Measurements from ENCODE around the gene HASPIN.
A peak's percentile ranks its signal among the peaks of the same experiment; 100 is the strongest.

Gene HASPIN

DNA sequence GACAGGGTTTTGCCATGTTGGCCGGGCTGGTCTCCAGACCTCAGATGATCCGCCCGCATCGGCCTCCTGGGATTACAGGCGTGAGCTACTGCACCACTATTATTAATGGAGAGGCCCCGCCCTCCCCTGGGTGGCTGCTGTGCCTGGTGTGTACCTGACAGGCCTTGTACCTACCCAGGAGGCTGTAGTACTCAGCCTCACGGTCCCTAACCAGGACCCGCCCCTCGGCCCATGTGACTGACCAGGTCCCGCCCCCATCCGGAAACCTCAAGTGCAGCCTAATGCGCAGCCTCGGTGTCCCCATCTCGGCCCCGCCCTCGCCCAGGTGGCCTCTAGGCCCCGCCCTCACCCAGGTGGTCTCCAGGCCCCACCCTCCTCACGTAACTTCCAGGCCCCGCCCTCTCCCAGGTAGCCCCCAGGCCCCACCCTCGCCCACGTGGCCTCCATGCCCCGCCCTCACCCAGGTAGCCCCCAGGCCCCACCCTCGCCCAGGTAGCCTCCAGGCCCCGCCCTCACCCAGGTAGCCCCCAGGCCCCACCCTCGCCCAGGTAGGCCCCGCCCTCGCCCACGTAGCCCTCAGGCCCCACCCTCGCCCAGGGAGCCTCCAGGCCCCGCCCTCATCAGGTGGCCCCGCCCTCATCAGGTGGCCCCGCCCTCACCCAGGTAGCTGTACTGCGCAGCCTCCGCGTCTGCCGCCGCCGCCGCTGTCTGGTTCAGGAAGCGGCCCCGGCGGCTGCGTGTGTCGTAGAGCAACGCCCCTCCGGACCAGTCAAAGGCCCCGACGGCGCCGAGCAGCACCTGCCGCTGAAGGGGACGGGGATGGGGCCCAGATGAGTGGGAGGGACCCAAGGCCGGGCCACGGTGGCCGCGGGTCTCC, 31.0 kb downstream of the HASPIN start:
- no peak for TF ChIP-seq CTCF (IDR thresholded peaks at IDR 0.05; ENCODE audit: low read depth, low read length)
- DNase-seq (ENCODE audit: low read depth in 2 of 2): peak in 1 of 2 donors; percentile 13
- H3K4me3 ChIP-seq (replicated peaks in 1 of 2; ENCODE audit: low read depth in 2 of 2, low read length in 2 of 2): no peak overlapping the region

- no peak for TF ChIP-seq CTCF (IDR thresholded peaks at IDR 0.05; ENCODE audit: low read depth, low read length)
- H3K4me3 ChIP-seq (replicated peaks in 1 of 2; ENCODE audit: low read depth in 2 of 2, low read length in 2 of 2): no peak overlapping the region
- DNase-seq (ENCODE audit: low read depth in 2 of 2): no peak
Measured at GRCh38 chr17:3755335-3756030, 31.8 kb downstream of the HASPIN start.

DNA sequence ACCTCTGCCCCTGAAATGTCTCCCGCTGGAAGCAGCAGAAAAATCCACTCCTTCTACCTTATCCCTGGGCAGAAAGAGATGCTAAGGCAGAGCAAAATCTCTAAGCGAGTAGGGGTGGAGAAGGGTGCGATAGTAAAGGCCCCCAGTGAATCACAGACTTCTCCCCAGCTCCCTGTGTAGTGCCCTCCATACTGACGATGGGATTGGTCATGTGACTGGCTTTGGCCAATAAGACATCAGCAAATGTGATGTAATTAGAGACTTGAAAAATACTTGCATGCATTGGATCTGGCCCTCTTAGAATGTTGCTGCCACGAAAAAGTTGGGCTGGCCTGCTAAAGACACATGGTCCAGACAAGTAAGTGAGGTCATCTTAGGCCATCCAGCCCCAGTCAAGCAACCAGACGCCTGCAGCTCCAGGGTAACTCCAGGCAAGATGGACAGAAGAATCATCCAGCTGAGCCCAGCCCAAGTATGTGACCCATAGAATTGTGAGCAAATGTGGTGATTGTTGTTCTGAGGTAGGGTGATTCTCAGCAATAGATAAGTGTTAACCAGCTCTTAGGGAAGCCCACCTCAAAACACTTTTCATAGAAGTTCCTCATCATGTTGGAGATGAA, 36.0 kb downstream of the HASPIN start:
- H3K4me3 ChIP-seq (replicated peaks in 1 of 2; ENCODE audit: low read depth in 2 of 2, low read length in 2 of 2): no peak overlapping the region
- no peak for DNase-seq (ENCODE audit: low read depth in 2 of 2)
- TF ChIP-seq CTCF (IDR thresholded peaks at IDR 0.05; ENCODE audit: low read depth, low read length): no peak

DNA sequence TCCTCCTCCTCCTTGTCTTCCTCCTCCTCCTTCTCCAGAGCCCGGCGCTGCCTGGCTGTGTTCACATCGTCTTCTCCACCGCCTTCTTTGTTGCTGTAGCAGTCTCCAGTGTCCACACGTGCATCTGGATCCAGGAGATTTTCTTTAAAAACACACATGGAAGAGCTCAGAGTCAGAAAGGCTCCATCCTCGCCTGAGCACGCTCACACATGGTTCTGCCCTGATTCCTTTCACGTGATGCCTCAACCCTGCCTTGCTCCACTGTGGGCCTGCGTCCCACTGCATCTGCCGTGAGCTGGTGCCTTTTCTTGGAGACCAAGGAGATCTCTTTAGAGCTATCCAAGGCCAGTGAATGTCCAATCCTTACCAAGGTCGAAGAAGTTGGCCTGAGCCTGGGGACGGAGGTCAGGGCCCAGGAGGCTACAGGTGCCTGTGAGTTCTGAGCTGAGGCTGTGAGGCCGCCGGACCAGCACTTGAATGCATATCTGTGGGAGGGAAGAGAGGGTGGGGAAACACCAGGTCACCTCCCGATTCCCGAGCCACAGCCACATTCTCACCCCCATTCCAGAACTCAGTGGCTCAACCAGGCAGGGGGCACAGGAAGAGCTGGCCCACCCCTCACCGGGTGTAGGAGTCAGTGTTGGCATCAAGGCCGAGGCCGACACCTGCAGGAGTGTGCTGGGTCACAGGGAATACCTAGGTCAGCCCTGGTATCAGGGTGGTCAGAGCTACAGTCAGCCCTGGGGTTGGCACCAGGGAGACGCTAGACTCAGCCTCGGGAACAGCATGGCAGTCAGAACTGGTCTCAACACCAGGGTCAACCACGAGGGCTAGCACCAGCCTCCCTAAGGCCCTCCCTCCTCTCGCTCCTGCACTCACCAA, 37.6 kb downstream of the HASPIN start:
- DNase-seq (ENCODE audit: low read depth in 2 of 2): no peak
- H3K4me3 ChIP-seq (replicated peaks in 1 of 2; ENCODE audit: low read depth in 2 of 2, low read length in 2 of 2): no peak overlapping the region
- TF ChIP-seq CTCF (IDR thresholded peaks at IDR 0.05; ENCODE audit: low read depth, low read length): no peak

- TF ChIP-seq CTCF (IDR thresholded peaks at IDR 0.05; ENCODE audit: low read depth, low read length): no peak
- DNase-seq (ENCODE audit: low read depth in 2 of 2): no peak
- no peak overlapping the region for H3K4me3 ChIP-seq (replicated peaks in 1 of 2; ENCODE audit: low read depth in 2 of 2, low read length in 2 of 2)
Measured at GRCh38 chr17:3761918-3762380, 38.2 kb downstream of the HASPIN start.

All from cardiac fibroblast (primary cell).